ENCODE results near the gene FUT7. TPM values are rescaled to one million over a fixed set of nuclear protein-coding genes. Genes with fewer than 3 reads are reported as not detected.

FUT7 gene
- total and polyA plus RNA-seq, 9 of the 15 experiments (the other 6 are each of a cell fraction or from before 2014, with no cell fraction given) = not detected

GRCh38 chr9:137014776-137015539, 16.9 kb downstream of the FUT7 start:
- POLR2A ChIA-PET = interaction anchor here (0.6 to 1.1 kb wide), 3 partner anchors 11 to 22 kb away, joined by 3 read pairs; no protein-coding TSS in a partner anchor
- Histone ChIP-seq H3K27me3 (ENCODE audit: control insufficient read depth in 2 of 2, insufficient read depth in 2 of 2, low read length in 2 of 2) (no peaks in the 10 kb centered on the region), H3K9ac (ENCODE audit: insufficient read depth in 1 of 2, low read depth in 2 of 2, low read length in 2 of 2) (no peak overlapping the region)

More at GRCh38 chr9:137014776-137015539, 16.9 kb downstream of the FUT7 start:
- CTCF ChIA-PET (ENCODE audit: low intra/inter-chr PET ratio) = no interaction called here
- Histone ChIP-seq H4K20me1 (replicated peaks; ENCODE audit: control insufficient read depth, insufficient read depth, low read length) (no peaks in the 10 kb centered on the region), H3K9me3 (replicated peaks; ENCODE audit: control insufficient read depth, insufficient read depth, low read depth, low read length) (no peaks in the 10 kb centered on the region), H3K4me1 (replicated peaks in 1 of 2; ENCODE audit: control insufficient read depth in 2 of 2, insufficient read depth in 2 of 2, low read length in 2 of 2) (peaks cover 0 to 73% of the 10 kb centered on the region in 2 experiments; a peak in 2 of 5 replicates), H3K27ac (ENCODE audit: extremely low read depth, low read depth, low read length) (no peak overlapping the region), H3K9me1 (ENCODE audit: control insufficient read depth, insufficient read depth, low read length) (no peaks in the 10 kb centered on the region), H2AFZ (ENCODE audit: low read depth, low read length) (no peak overlapping the region), H3K36me3 (ENCODE audit: control insufficient read depth, insufficient read depth, low read length) (no peaks in the 10 kb centered on the region), H3K79me2 (ENCODE audit: control insufficient read depth, insufficient read depth, low read length) (no peaks in the 10 kb centered on the region), H3K4me3 (no peak overlapping the region), H3K4me2 (ENCODE audit: insufficient read depth, low read length) (no peak overlapping the region)
- DNase-seq (ENCODE audit: extremely low read depth in 1 of 4, low spot score in 3 of 4) = no peak
- no TSS peak for BruUV-seq (replicated peaks)
- 83% methylated on average over 21 of the region's 36 CpGs for WGBS (ENCODE audit: insufficient coverage, low coverage, missing lambda C conversion rate)
- intact Hi-C loops (cut with micrococcal nuclease) (no loop called here), in situ Hi-C loops (cut with MboI) (no loop called here)
- TF ChIP-seq, protein P1, sequence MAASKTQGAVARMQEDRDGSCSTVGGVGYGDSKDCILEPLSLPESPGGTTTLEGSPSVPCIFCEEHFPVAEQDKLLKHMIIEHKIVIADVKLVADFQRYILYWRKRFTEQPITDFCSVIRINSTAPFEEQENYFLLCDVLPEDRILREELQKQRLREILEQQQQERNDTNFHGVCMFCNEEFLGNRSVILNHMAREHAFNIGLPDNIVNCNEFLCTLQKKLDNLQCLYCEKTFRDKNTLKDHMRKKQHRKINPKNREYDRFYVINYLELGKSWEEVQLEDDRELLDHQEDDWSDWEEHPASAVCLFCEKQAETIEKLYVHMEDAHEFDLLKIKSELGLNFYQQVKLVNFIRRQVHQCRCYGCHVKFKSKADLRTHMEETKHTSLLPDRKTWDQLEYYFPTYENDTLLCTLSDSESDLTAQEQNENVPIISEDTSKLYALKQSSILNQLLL (CRISPR knock-in tag; IDR thresholded peaks at IDR 0.05; ENCODE audit: borderline replicate concordance) = no peak
- TF ChIP-seq C11orf30 (IDR thresholded peaks at IDR 0.05; ENCODE audit: low read depth) (no peak), XRCC5 (IDR thresholded peaks at IDR 0.05; ENCODE audit: low read depth, low read length) (no peak), KDM1A (IDR thresholded peaks at IDR 0.05) (no peak), MBD2 (IDR thresholded peaks at IDR 0.05; ENCODE audit: borderline replicate concordance, low read depth) (no peak), BRF1 (IDR thresholded peaks at IDR 0.05; ENCODE audit: borderline replicate concordance, extremely low read depth, insufficient read length) (no peak), HNRNPL (IDR thresholded peaks at IDR 0.05; ENCODE audit: low read depth, low read length) (no peak)
- no peak for ATAC-seq
- FAIRE-seq = no peak
